Karpas-422 (cell line): Measurements from ENCODE around the gene COL11A2. TPM values are rescaled to one million over a fixed set of nuclear protein-coding genes. Genes with fewer than 3 reads are reported as not detected.

Experiments
- DNase-seq: peaks from one replicate; pipeline ENCODE4 v3.0.0-alpha.2; 2015
- H2AFZ ChIP-seq: fragments of 200-600 bp; sonication (generic); 2 replicates; pipeline ENCODE4 v1.6.1; 2014; ENCODE audit warnings: antibody characterized with exemption, low read length, mixed read lengths
- H3K27ac ChIP-seq: fragments of 200-600 bp; sonication (generic); 2 replicates; pipeline ENCODE4 v1.5.1; 2014; ENCODE audit warnings: mild to moderate bottlenecking, low read length, moderate library complexity
- H3K27me3 ChIP-seq: fragments of 200-600 bp; sonication (generic); 2 replicates; pipeline ENCODE4 v1.6.1; 2014; ENCODE audit warnings: low read length, mixed read lengths
- H3K36me3 ChIP-seq: fragments of 200-600 bp; sonication (generic); 2 replicates; pipeline ENCODE4 v1.6.1; 2014; ENCODE audit warnings: low read length, mixed read lengths; ENCODE audit not compliant: insufficient read depth
- H3K4me1 ChIP-seq: fragments of 200-600 bp; sonication (generic); 2 replicates; pipeline ENCODE4 v1.6.1; 2014; ENCODE audit warnings: mild to moderate bottlenecking, low read length, mixed read lengths
- H3K4me2 ChIP-seq: fragments of 200-600 bp; sonication (generic); 2 replicates; pipeline ENCODE4 v1.6.1; 2014; ENCODE audit warnings: low read length, low read depth, mild to moderate bottlenecking; ENCODE audit not compliant: poor library complexity, severe bottlenecking
- H3K4me3 ChIP-seq: fragments of 200-600 bp; sonication (generic); 2 replicates; pipeline ENCODE4 v1.5.1; 2014; ENCODE audit warnings: mild to moderate bottlenecking, antibody characterized with exemption, low read length, mixed read lengths
- H3K79me2 ChIP-seq: fragments of 200-600 bp; sonication (generic); 2 replicates; pipeline ENCODE4 v1.6.1; 2014; ENCODE audit warnings: mild to moderate bottlenecking, low read length, mixed read lengths
- H3K9ac ChIP-seq: fragments of 200-600 bp; sonication (generic); 2 replicates; pipeline ENCODE4 v1.6.0; 2014; ENCODE audit warnings: low read length
- H3K9me2 ChIP-seq: fragments of 200-600 bp; sonication (generic), shearing (Covaris generic); replicated peaks from 2 replicates; pipeline ENCODE4 v1.6.0; 2014; ENCODE audit warnings: mild to moderate bottlenecking, low read length, moderate library complexity; ENCODE audit not compliant: insufficient read depth
- H3K9me3 ChIP-seq: fragments of 300-700, 200-600 bp; sonication (generic); 2 replicates; pipeline ENCODE4 v1.6.1; 2014; ENCODE audit warnings: low read length, mixed read lengths
- H4K20me1 ChIP-seq: fragments of 200-600 bp; sonication (generic); 2 replicates; pipeline ENCODE4 v1.6.1; 2014; ENCODE audit warnings: mild to moderate bottlenecking, antibody characterized with exemption, low read length, low read depth; ENCODE audit not compliant: insufficient read depth
- total RNA-seq: library from RNA; depleted of rRNA; stranded (reverse); fragments of >200 nt; shearing (Covaris generic); gene quantifications from 2 replicates; pipeline ENCODE4 v1.2.3, GENCODE V29; 2014; ENCODE audit warnings: low replicate concordance

Gene COL11A2
- total RNA-seq, 1 experiment from 2014 or later, result 0.41 TPM

DNA sequence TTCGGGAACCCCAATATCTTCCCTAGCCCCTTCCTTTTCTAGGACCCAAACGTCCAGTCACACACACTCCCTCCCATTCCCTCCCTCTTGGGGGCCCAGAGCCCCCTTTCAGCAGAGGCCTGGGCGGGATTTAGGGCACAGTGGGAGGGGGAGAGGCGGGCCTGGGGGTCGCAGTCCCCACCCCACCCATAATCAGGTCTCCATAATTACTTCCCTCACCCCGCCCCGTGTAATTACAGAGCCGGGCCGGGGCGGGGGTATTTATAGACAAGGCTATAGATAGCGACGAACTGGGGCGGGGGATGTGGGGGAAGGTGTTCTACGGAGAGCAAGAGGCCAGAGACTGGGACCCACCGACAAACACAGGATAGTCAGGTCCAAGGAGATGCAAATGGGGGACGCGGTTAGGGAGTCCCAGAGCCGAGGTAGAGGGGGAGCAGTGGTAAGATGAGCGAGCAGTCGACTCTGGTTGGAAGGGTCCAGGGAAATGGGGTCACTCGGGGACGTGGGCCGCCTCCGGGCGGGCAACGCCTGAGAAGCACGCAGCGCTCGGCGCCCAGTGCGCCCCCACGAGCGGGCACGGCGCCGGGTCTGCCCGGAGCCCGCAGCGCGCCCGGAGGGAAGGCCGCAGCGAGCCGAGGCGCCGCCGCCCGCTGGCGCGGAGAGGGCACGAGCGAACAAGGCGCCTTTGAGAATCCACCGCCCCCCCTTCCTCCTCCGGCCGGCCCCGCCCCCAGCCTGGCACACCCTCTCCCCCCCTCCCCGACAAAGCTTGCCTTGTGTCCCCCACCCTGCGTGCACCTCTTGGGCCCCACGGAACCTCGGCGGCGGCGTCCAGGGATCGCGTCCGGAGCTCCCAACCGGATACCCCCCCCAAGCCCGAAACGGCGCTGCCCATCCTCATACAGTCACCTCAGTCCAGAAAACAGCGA is 670 bp upstream of the COL11A2 start:
- Histone ChIP-seq H3K9me3 (no peaks in the 10 kb centered on the region), H3K4me3 (no peak overlapping the region), H4K20me1 (no peaks in the 10 kb centered on the region), H3K4me2 (no peak overlapping the region), H3K27ac (no peak overlapping the region), H3K4me1 (peaks cover 8% of the 10 kb centered on the region), H3K9ac (no peak overlapping the region), H2AFZ (no peak overlapping the region), H3K9me2 (no peaks in the 10 kb centered on the region), H3K79me2 (peaks cover 5% of the 10 kb centered on the region; the same call in 1 of the 2 replicates), H3K27me3 (no peaks in the 10 kb centered on the region), H3K36me3 (peaks cover 23% of the 10 kb centered on the region)
- DNase-seq, result no peak

GRCh38 chr6:33191383-33192104 is 723 bp downstream of the COL11A2 start:
- H3K79me2 ChIP-seq, result no peaks in the 10 kb centered on the region
- no peaks in the 10 kb centered on the region for H4K20me1 ChIP-seq
- no peak overlapping the region for H3K27ac ChIP-seq
- no peaks in the 10 kb centered on the region for H3K27me3 ChIP-seq
- H3K9ac ChIP-seq, result no peak overlapping the region
- H3K9me2 ChIP-seq, result no peaks in the 10 kb centered on the region
- H2AFZ ChIP-seq, result no peak overlapping the region
- H3K9me3 ChIP-seq, result no peaks in the 10 kb centered on the region
- H3K4me3 ChIP-seq, result no peak overlapping the region
- H3K36me3 ChIP-seq, result peaks cover 15% of the 10 kb centered on the region
- no peak overlapping the region for H3K4me2 ChIP-seq
- no peak for DNase-seq
- peaks cover 4% of the 10 kb centered on the region for H3K4me1 ChIP-seq

GRCh38 chr6:33190504-33191107 is 1.7 kb downstream of the COL11A2 start:
- Histone ChIP-seq H3K9ac (no peak overlapping the region), H2AFZ (no peak overlapping the region), H4K20me1 (no peaks in the 10 kb centered on the region), H3K4me2 (no peak overlapping the region), H3K4me1 (peaks cover 4% of the 10 kb centered on the region), H3K9me3 (no peaks in the 10 kb centered on the region), H3K9me2 (no peaks in the 10 kb centered on the region), H3K79me2 (no peaks in the 10 kb centered on the region), H3K27me3 (no peaks in the 10 kb centered on the region), H3K4me3 (no peak overlapping the region), H3K36me3 (peaks cover 5% of the 10 kb centered on the region), H3K27ac (no peak overlapping the region)
- no peak for DNase-seq

- Histone ChIP-seq H2AFZ (no peak overlapping the region), H3K9me2 (no peaks in the 10 kb centered on the region), H3K27me3 (no peaks in the 10 kb centered on the region), H3K4me1 (peaks cover 4% of the 10 kb centered on the region), H3K9ac (no peak overlapping the region), H3K4me2 (no peak overlapping the region), H3K27ac (no peak overlapping the region), H3K4me3 (no peak overlapping the region), H3K36me3 (no peaks in the 10 kb centered on the region), H3K79me2 (no peaks in the 10 kb centered on the region), H3K9me3 (no peaks in the 10 kb centered on the region), H4K20me1 (no peaks in the 10 kb centered on the region)
- DNase-seq, result no peak
Measured at GRCh38 chr6:33189625-33190448, 2.4 kb downstream of the COL11A2 start.

GRCh38 chr6:33189164-33189563 is 3.1 kb downstream of the COL11A2 start:
- no peak overlapping the region for H3K4me2 ChIP-seq

DNA sequence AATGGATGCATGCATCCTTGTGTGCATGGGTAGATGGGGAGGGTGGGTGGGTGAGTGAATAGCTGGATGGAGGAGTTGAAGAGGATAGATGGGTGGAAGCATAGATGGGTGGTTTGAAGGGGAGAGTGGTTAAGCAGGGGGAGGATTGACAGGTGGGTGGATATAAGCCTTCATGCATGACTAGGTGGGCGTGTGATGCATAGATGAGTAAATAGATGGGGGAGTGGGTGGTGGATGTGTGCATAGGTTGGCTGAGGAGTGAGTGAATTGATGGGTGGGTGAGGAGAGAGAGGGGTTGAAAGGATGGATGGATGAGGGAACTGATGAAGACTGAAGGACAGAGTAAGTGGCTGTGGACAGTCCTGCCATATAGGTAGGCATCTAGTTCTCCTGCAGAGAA is 4.5 kb downstream of the COL11A2 start:
- H3K9me2 ChIP-seq, result no peaks in the 10 kb centered on the region
- H3K9me3 ChIP-seq, result peaks cover 7% of the 10 kb centered on the region
- no peak overlapping the region for H3K9ac ChIP-seq
- H3K27me3 ChIP-seq, result no peaks in the 10 kb centered on the region
- H2AFZ ChIP-seq, result no peak overlapping the region
- H3K4me1 ChIP-seq, result peaks cover 3% of the 10 kb centered on the region
- no peak for DNase-seq
- H3K4me3 ChIP-seq, result no peak overlapping the region
- no peak overlapping the region for H3K4me2 ChIP-seq
- no peaks in the 10 kb centered on the region for H4K20me1 ChIP-seq
- H3K27ac ChIP-seq, result no peak overlapping the region
- no peaks in the 10 kb centered on the region; the same call in 1 of the 2 replicates for H3K36me3 ChIP-seq
- H3K79me2 ChIP-seq, result no peaks in the 10 kb centered on the region

More at GRCh38 chr6:33189164-33189563, 3.1 kb downstream of the COL11A2 start:
- Histone ChIP-seq H3K9me3 (no peaks in the 10 kb centered on the region), H2AFZ (no peak overlapping the region), H3K79me2 (no peaks in the 10 kb centered on the region), H3K4me1 (peaks cover 4% of the 10 kb centered on the region), H3K27ac (no peak overlapping the region), H3K9me2 (no peaks in the 10 kb centered on the region), H4K20me1 (no peaks in the 10 kb centered on the region), H3K36me3 (no peaks in the 10 kb centered on the region), H3K9ac (no peak overlapping the region), H3K27me3 (no peaks in the 10 kb centered on the region), H3K4me3 (no peak overlapping the region)
- DNase-seq, result no peak

GRCh38 chr6:33185654-33186187 is 6.5 kb downstream of the COL11A2 start:
- Histone ChIP-seq H3K9me2 (no peaks in the 10 kb centered on the region), H2AFZ (no peak overlapping the region), H3K4me1 (no peaks in the 10 kb centered on the region), H3K36me3 (no peaks in the 10 kb centered on the region; the same call in 1 of the 2 replicates), H3K27ac (no peak overlapping the region), H4K20me1 (no peaks in the 10 kb centered on the region), H3K4me3 (no peak overlapping the region), H3K9me3 (peaks cover 9% of the 10 kb centered on the region), H3K79me2 (no peaks in the 10 kb centered on the region), H3K9ac (no peak overlapping the region), H3K4me2 (no peak overlapping the region), H3K27me3 (no peaks in the 10 kb centered on the region)
- no peak for DNase-seq
